Activated T-cell treated with anti-CD3 and anti-CD28 coated beads, Interleukin-2, amount 50 U/mL, for 72 hours (primary cell): ENCODE data around the gene TMEM179B. TPM values are rescaled to one million over a fixed set of nuclear protein-coding genes. Genes with fewer than 3 reads are reported as not detected.
A peak's percentile ranks its signal among the peaks of the same experiment; 100 is the strongest.
"Not testable (repeated sequence)": the region's sequence is repeated elsewhere in the genome, so short reads cannot be mapped to it uniquely, and the experiment has no call there.

Source experiments
- ATAC-seq, 2 donors: fragments of 150-1000 bp; cut with Tn5 transposase; replicated peaks in 1 of 2; 2 replicates each; pipeline ENCODE4 v1.10.0; 2021; ENCODE audit warnings: moderate library complexity in 2 of 2, mild to moderate bottlenecking in 1 of 2
- DNase-seq, 2 donors: peaks; one replicate each; pipeline ENCODE4 v3.0.0; 2021 to 2022; ENCODE audit warnings: mixed read lengths in 1 of 2
- H3K27ac Mint-ChIP-seq: one replicate; pipeline ENCODE4 v1.8.0; 2022; ENCODE audit warnings: mild to moderate bottlenecking, moderate library complexity, mixed read lengths
- H3K27me3 Mint-ChIP-seq: one replicate; pipeline ENCODE4 v1.8.0; 2022; ENCODE audit warnings: low read depth, mixed read lengths
- H3K36me3 Mint-ChIP-seq, 2 donors: one replicate each; pipeline ENCODE4 v1.8.0; 2022; ENCODE audit warnings: mixed read lengths in 2 of 2, mild to moderate bottlenecking in 1 of 2; ENCODE audit not compliant: insufficient read depth in 2 of 2
- H3K4me1 Mint-ChIP-seq: one replicate; pipeline ENCODE4 v1.8.0; 2022; ENCODE audit warnings: low read depth, mixed read lengths
- H3K4me3 Mint-ChIP-seq, 2 donors: one replicate each; pipeline ENCODE4 v1.8.0; 2022; ENCODE audit warnings: mild to moderate bottlenecking in 2 of 2, mixed read lengths in 2 of 2, moderate library complexity in 2 of 2
- H3K9me3 Mint-ChIP-seq, 2 donors: one replicate each; pipeline ENCODE4 v1.8.0; 2022; ENCODE audit warnings: mixed read lengths in 2 of 2
- total RNA-seq, 2 donors: library from RNA; stranded (reverse); gene quantifications; one replicate each; pipeline ENCODE4 v1.2.3, GENCODE V29; 2022

TMEM179B gene
- total RNA-seq, 2 donors from 2014 or later: 18.8 to 23.1 TPM

- Mint-ChIP-seq H3K36me3 (peaks cover 28 to 53% of the 10 kb centered on the region in 2 donors), H3K9me3 (no peaks in the 10 kb centered on the region), H3K4me3 (no peak overlapping the region), H3K27ac (peak overlapping the region; percentile 44), H3K27me3 (no peaks in the 10 kb centered on the region), H3K4me1 (peaks cover 23% of the 10 kb centered on the region)
- ATAC-seq: no peak
- no peak for DNase-seq
These were observed 9.1 kb downstream of the TMEM179B start for GRCh38 chr11:62796281-62796680.

- Mint-ChIP-seq H3K27ac (peak overlapping the region; percentile 83), H3K4me1 (peaks cover 38% of the 10 kb centered on the region), H3K9me3 (no peaks in the 10 kb centered on the region), H3K4me3 (no peak overlapping the region), H3K27me3 (no peaks in the 10 kb centered on the region), H3K36me3 (peaks cover 44 to 61% of the 10 kb centered on the region in 2 donors)
- DNase-seq (no peak), ATAC-seq (peak; percentile 5 to 12)
These were observed 12.3 kb downstream of the TMEM179B start for GRCh38 chr11:62799486-62799885.

- Mint-ChIP-seq H3K27me3 (no peaks in the 10 kb centered on the region), H3K27ac (peak overlapping the region; percentile 73), H3K36me3 (peaks cover 48 to 52% of the 10 kb centered on the region in 2 donors)
These were observed 13.9 kb downstream of the TMEM179B start for GRCh38 chr11:62801071-62801470.

GRCh38 chr11:62804310-62805075 lies 17.3 kb downstream of the TMEM179B start:
- Mint-ChIP-seq H3K4me3 (peak overlapping the region; percentile 91 to 95), H3K36me3 (peaks cover 34 to 41% of the 10 kb centered on the region in 2 donors), H3K27me3 (no peaks in the 10 kb centered on the region), H3K4me1 (peaks cover 50% of the 10 kb centered on the region), H3K27ac (peak overlapping the region; percentile 98), H3K9me3 (no peaks in the 10 kb centered on the region)
- ATAC-seq (peak in 1 of 2 donors; percentile 10), DNase-seq (peak in 1 of 2 donors; percentile 25)

More at GRCh38 chr11:62801071-62801470, 13.9 kb downstream of the TMEM179B start:
- Mint-ChIP-seq H3K4me1 (peaks cover 43% of the 10 kb centered on the region), H3K9me3 (no peaks in the 10 kb centered on the region), H3K4me3 (no peak overlapping the region)
- no peak for DNase-seq
- no peak for ATAC-seq

GRCh38 chr11:62805076-62805892 lies 18.1 kb downstream of the TMEM179B start, which contains the start of gene NXF1:
TSS of gene NXF1 (minus strand) at chr11:62805440. CDS start at chr11:62805356, 84 bp downstream.
- H3K36me3 Mint-ChIP-seq: peaks cover 28 to 36% of the 10 kb centered on the region in 2 donors
- peaks cover 44% of the 10 kb centered on the region for H3K4me1 Mint-ChIP-seq
- peak; percentile 96 to 99 for DNase-seq
- H3K27me3 Mint-ChIP-seq: no peaks in the 10 kb centered on the region
- peak within 1 kb of the TSS; percentile 99 for H3K27ac Mint-ChIP-seq
- peak within 1 kb of the TSS; percentile 91 to 95 for H3K4me3 Mint-ChIP-seq
- no peaks in the 10 kb centered on the region for H3K9me3 Mint-ChIP-seq
- ATAC-seq: peak; percentile 78 to 80

DNA sequence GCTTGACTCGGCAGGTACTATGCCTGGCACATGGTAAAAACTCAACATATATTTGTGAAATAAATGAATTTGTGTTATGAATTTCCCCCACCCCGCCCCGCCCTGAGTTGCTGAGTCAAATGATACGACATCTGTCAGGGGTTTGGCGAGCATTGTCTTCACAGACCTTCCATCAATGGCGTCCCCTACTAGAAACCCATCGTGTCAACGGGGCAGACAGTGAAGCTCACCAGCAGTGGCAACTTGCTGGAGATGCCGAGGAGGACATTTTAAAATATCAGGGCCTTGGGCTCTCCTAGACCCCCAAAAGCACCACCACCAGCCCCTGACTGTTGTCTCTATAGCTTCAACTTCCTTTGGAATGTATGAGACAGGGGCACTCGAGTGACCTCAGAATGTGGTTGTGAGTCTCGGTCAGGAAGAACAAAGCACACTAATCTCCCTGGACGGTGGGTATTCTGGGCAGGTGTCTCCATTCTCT lies 18.8 kb downstream of the TMEM179B start:
- Mint-ChIP-seq H3K4me1 (peaks cover 43% of the 10 kb centered on the region), H3K4me3 (peak overlapping the region; percentile 91 to 95), H3K27me3 (no peaks in the 10 kb centered on the region), H3K9me3 (no peaks in the 10 kb centered on the region), H3K36me3 (peaks cover 24 to 33% of the 10 kb centered on the region in 2 donors), H3K27ac (peak overlapping the region; percentile 99)
- ATAC-seq: peak; percentile 25
- peak; percentile 38 to 39 for DNase-seq

GRCh38 chr11:62806611-62807121 lies 19.5 kb downstream of the TMEM179B start:
- no peaks in the 10 kb centered on the region for H3K9me3 Mint-ChIP-seq
- peak overlapping the region; percentile 15 for H3K27ac Mint-ChIP-seq
- H3K36me3 Mint-ChIP-seq: peaks cover 18 to 26% of the 10 kb centered on the region in 2 donors
- H3K4me3 Mint-ChIP-seq: peak overlapping the region; percentile 91 to 95
- ATAC-seq (no peak), DNase-seq (no peak)
- no peaks in the 10 kb centered on the region for H3K27me3 Mint-ChIP-seq
- H3K4me1 Mint-ChIP-seq: peaks cover 36% of the 10 kb centered on the region

DNA sequence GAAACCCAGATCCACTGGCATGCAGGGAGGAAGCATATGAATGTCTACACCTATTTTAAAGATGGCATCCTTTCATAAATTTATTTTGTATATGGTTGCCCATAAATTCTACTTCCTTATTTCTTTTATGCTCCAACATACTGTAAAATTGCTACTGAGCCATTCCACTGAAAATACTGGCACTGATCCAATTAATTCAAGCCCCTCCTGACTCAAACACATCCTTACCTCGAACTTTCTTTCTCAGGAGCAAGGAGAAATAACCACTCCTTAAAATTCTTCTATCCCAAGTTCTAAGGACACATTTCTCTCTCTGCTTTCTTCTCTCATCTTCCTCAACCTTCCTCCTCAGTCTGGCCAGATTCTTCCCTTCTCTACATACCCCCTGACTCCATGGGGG lies 23.5 kb downstream of the TMEM179B start:
- Mint-ChIP-seq H3K4me1 (peaks cover 9% of the 10 kb centered on the region), H3K9me3 (no peaks in the 10 kb centered on the region), H3K36me3 (peaks cover 2 to 4% of the 10 kb centered on the region in 2 donors), H3K27me3 (no peaks in the 10 kb centered on the region), H3K4me3 (no peak overlapping the region), H3K27ac (no peak overlapping the region)
- ATAC-seq: no peak
- no peak for DNase-seq

DNA sequence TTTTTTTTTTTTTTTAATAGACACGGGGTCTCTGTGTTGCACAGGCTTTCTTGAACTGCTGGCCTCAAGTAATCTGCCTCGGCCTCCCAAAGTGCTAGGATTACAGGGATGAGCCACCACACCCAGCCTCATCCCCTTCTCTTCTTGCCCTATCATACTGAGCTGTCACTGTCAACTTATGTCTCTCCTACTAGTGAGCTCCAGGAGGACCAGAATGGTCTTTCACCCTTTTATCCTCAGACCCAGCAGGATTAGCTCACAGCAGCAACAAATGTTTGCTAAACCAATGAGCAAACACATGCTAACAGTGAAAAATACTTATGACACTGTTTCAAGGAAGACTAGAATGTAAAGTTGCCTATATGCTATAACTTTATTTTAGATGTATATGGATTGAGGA lies 24.5 kb downstream of the TMEM179B start:
- Mint-ChIP-seq H3K36me3 (peaks cover 2 to 5% of the 10 kb centered on the region in 2 donors), H3K9me3 (no peaks in the 10 kb centered on the region), H3K27me3 (no peaks in the 10 kb centered on the region), H3K4me1 (peaks cover 2% of the 10 kb centered on the region), H3K27ac (no peak overlapping the region), H3K4me3 (no peak overlapping the region)
- no peak for ATAC-seq
- DNase-seq: no peak

- Mint-ChIP-seq H3K36me3 (peaks cover 0 to 16% of the 10 kb centered on the region in 2 donors), H3K27ac (no peak overlapping the region), H3K27me3 (no peaks in the 10 kb centered on the region), H3K4me1 (no peaks in the 10 kb centered on the region), H3K9me3 (no peaks in the 10 kb centered on the region), H3K4me3 (no peak overlapping the region)
- DNase-seq (no peak), ATAC-seq (no peak)
These were observed 29.4 kb downstream of the TMEM179B start for GRCh38 chr11:62816557-62816956.

DNA sequence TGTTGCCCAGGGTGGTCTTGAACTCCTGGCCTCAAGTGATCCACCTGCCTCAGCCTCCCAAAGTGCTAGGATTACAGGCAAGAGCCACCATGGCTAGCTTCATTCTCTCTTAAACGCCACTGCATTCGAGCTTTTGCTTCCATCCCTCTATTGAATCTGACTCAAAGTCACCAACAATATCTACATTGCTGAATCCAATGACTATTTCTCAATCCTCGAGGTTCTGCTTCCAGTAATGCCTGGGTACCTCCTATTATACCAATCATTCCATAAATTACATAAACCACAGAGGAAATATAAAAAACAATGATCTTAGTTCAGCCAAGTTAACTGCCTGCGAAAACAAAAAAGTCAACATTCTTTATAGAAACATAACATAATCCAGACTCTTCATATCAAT lies 29.9 kb downstream of the TMEM179B start:
- no peaks in the 10 kb centered on the region for H3K27me3 Mint-ChIP-seq
- H3K9me3 Mint-ChIP-seq: no peaks in the 10 kb centered on the region
- no peak for DNase-seq
- H3K4me3 Mint-ChIP-seq: no peak overlapping the region
- H3K27ac Mint-ChIP-seq: no peak overlapping the region
- no peaks in the 10 kb centered on the region for H3K4me1 Mint-ChIP-seq
- peaks cover 0 to 16% of the 10 kb centered on the region in 2 donors for H3K36me3 Mint-ChIP-seq
- no peak for ATAC-seq

DNA sequence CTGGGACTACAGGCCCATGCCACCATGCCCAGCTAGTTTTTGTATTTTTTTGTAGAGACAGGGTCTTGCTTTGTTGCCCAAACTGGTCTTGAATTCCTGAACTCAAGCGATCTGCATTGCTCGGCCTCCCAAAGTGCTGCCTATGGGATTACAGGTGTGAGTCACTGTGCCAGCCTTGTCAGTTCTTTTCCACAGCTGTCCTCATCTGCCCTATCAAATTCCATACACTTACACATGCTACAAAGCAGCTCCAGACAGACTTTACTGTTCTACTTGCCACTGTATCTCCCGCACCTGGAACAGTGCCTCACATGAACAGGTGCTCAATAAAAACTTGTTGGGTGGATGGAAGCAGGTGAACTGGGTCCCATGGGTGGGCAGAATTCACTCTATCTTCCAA lies 36.5 kb downstream of the TMEM179B start:
- Mint-ChIP-seq H3K27me3 (no peaks in the 10 kb centered on the region), H3K27ac (no peak overlapping the region), H3K9me3 (no peaks in the 10 kb centered on the region), H3K4me3 (no peak overlapping the region), H3K4me1 (no peaks in the 10 kb centered on the region), H3K36me3 (peaks cover 6 to 32% of the 10 kb centered on the region in 2 donors)
- no peak for ATAC-seq
- DNase-seq: no peak

GRCh38 chr11:62828130-62828529 lies 40.9 kb downstream of the TMEM179B start:
- H3K4me3 Mint-ChIP-seq, H3K27me3 Mint-ChIP-seq, H3K9me3 Mint-ChIP-seq, ATAC-seq, DNase-seq, H3K27ac Mint-ChIP-seq: not testable (repeated sequence)
- Mint-ChIP-seq H3K4me1 (peaks cover 21% of the 10 kb centered on the region), H3K36me3 (peaks cover 6 to 35% of the 10 kb centered on the region in 2 donors)
